C4-2B (cell line): ENCODE data around the gene TMEM72.

Source experiments
- CTCF ChIP-seq: fragments of 450-650 bp; conservative IDR thresholded peaks from 2 replicates; pipeline ENCODE4 v1.5.1; 2017; ENCODE audit warnings: mild to moderate bottlenecking
- ZFX ChIP-seq: fragments of 450-650 bp; IDR thresholded peaks from 2 replicates; pipeline ENCODE4 v1.6.1; 2017

- TF ChIP-seq CTCF: no peak
- TF ChIP-seq ZFX: no peak
Observed at GRCh38 chr10:44928462-44928861, 17.3 kb downstream of the TMEM72 start.
